ENCODE results near the gene CD247.

The CD247 gene

GRCh38 chr1:167404161-167404888 is 114.0 kb downstream of the CD247 start:
- 73% methylated on average over 4 of the region's 4 CpGs for WGBS
- Histone ChIP-seq H3K9ac (ENCODE audit: low read depth, low read length) (no peak overlapping the region), H3K27me3 (ENCODE audit: insufficient read depth, low read length) (no peaks in the 10 kb centered on the region), H3K9me3 (ENCODE audit: insufficient read depth, low read depth, low read length) (no peaks in the 10 kb centered on the region), H3K4me3 (ENCODE audit: low read length) (no peak overlapping the region), H3K4me1 (ENCODE audit: insufficient read depth, low read length) (no peaks in the 10 kb centered on the region), H3K27ac (ENCODE audit: low read depth, low read length) (no peak overlapping the region), H3K36me3 (ENCODE audit: insufficient read depth, low read length) (peaks cover 79% of the 10 kb centered on the region)

- Histone ChIP-seq H3K27me3 (ENCODE audit: insufficient read depth, low read length) (no peaks in the 10 kb centered on the region), H3K9me3 (ENCODE audit: insufficient read depth, low read depth, low read length) (no peaks in the 10 kb centered on the region), H3K36me3 (ENCODE audit: insufficient read depth, low read length) (peaks cover 87% of the 10 kb centered on the region), H3K4me1 (ENCODE audit: insufficient read depth, low read length) (no peaks in the 10 kb centered on the region), H3K9ac (ENCODE audit: low read depth, low read length) (no peak overlapping the region), H3K27ac (ENCODE audit: low read depth, low read length) (no peak overlapping the region), H3K4me3 (ENCODE audit: low read length) (no peak overlapping the region)
- WGBS: 71% methylated on average over 8 of the region's 8 CpGs
Observed at GRCh38 chr1:167401260-167401873, 117.0 kb downstream of the CD247 start.

GRCh38 chr1:167400359-167400953 is 117.9 kb downstream of the CD247 start:
- H3K27me3 ChIP-seq (ENCODE audit: insufficient read depth, low read length): no peaks in the 10 kb centered on the region
- 91% methylated on average over 2 of the region's 2 CpGs for WGBS
- H3K9me3 ChIP-seq (ENCODE audit: insufficient read depth, low read depth, low read length): no peaks in the 10 kb centered on the region
- no peak overlapping the region for H3K27ac ChIP-seq (ENCODE audit: low read depth, low read length)
- peaks cover 87% of the 10 kb centered on the region for H3K36me3 ChIP-seq (ENCODE audit: insufficient read depth, low read length)
- no peak overlapping the region for H3K9ac ChIP-seq (ENCODE audit: low read depth, low read length)
- no peaks in the 10 kb centered on the region for H3K4me1 ChIP-seq (ENCODE audit: insufficient read depth, low read length)
- H3K4me3 ChIP-seq (ENCODE audit: low read length): no peak overlapping the region

- no peak overlapping the region for H3K27ac ChIP-seq (ENCODE audit: low read depth, low read length)
- 96% methylated on average over 7 of the region's 7 CpGs for WGBS
- H3K9ac ChIP-seq (ENCODE audit: low read depth, low read length): no peak overlapping the region
- H3K27me3 ChIP-seq (ENCODE audit: insufficient read depth, low read length): no peaks in the 10 kb centered on the region
- H3K4me3 ChIP-seq (ENCODE audit: low read length): no peak overlapping the region
- no peaks in the 10 kb centered on the region for H3K9me3 ChIP-seq (ENCODE audit: insufficient read depth, low read depth, low read length)
- H3K36me3 ChIP-seq (ENCODE audit: insufficient read depth, low read length): peaks cover 68% of the 10 kb centered on the region
- no peaks in the 10 kb centered on the region for H3K4me1 ChIP-seq (ENCODE audit: insufficient read depth, low read length)
Observed at GRCh38 chr1:167392200-167392696, 126.1 kb downstream of the CD247 start.

- H3K27me3 ChIP-seq (ENCODE audit: insufficient read depth, low read length): no peaks in the 10 kb centered on the region
- H3K9me3 ChIP-seq (ENCODE audit: insufficient read depth, low read depth, low read length): no peaks in the 10 kb centered on the region
- H3K4me1 ChIP-seq (ENCODE audit: insufficient read depth, low read length): no peaks in the 10 kb centered on the region
- no peak overlapping the region for H3K9ac ChIP-seq (ENCODE audit: low read depth, low read length)
- peaks cover 78% of the 10 kb centered on the region for H3K36me3 ChIP-seq (ENCODE audit: insufficient read depth, low read length)
- WGBS: 100% methylated on average over 1 of the region's 1 CpG
- H3K27ac ChIP-seq (ENCODE audit: low read depth, low read length): no peak overlapping the region
- no peak overlapping the region for H3K4me3 ChIP-seq (ENCODE audit: low read length)
Observed at GRCh38 chr1:167388976-167389375, 129.4 kb downstream of the CD247 start.

- H3K4me3 ChIP-seq (ENCODE audit: low read length): no peak overlapping the region
- peaks cover 85% of the 10 kb centered on the region for H3K36me3 ChIP-seq (ENCODE audit: insufficient read depth, low read length)
- H3K27ac ChIP-seq (ENCODE audit: low read depth, low read length): no peak overlapping the region
- 96% methylated on average over 7 of the region's 7 CpGs for WGBS
- no peaks in the 10 kb centered on the region for H3K27me3 ChIP-seq (ENCODE audit: insufficient read depth, low read length)
- H3K9me3 ChIP-seq (ENCODE audit: insufficient read depth, low read depth, low read length): no peaks in the 10 kb centered on the region
- H3K4me1 ChIP-seq (ENCODE audit: insufficient read depth, low read length): no peaks in the 10 kb centered on the region
- H3K9ac ChIP-seq (ENCODE audit: low read depth, low read length): no peak overlapping the region
Observed at GRCh38 chr1:167387251-167387910, 130.9 kb downstream of the CD247 start.
